Activated naive CD4-positive, alpha-beta T cell treated with anti-CD3 and anti-CD28 coated beads for 36 hours (primary cell): Measurements from ENCODE around the gene RGS11. TPM values are rescaled to one million over a fixed set of nuclear protein-coding genes. Genes with fewer than 3 reads are reported as not detected.

Source experiments
- CTCF ChIA-PET: fragments of 350-600 bp; sonication (Branson Sonifier 250); formaldehyde crosslinking; loops from one replicate; lab custom pipeline; 2021; ENCODE audit warnings: antibody characterized with exemption; lab: Charles Lee
- DNase-seq: peaks from one replicate; pipeline ENCODE4 v3.0.0-alpha.2; 2020
- H3K27ac Mint-ChIP-seq: one replicate; pipeline ENCODE4 v1.8.0; 2021; ENCODE audit warnings: mild to moderate bottlenecking, mixed read lengths
- H3K27me3 Mint-ChIP-seq: one replicate; pipeline ENCODE4 v1.8.0; 2021; ENCODE audit warnings: low read depth, mixed read lengths
- H3K36me3 Mint-ChIP-seq: one replicate; pipeline ENCODE4 v1.8.0; 2021; ENCODE audit warnings: low read depth, mixed read lengths
- H3K4me1 Mint-ChIP-seq: one replicate; pipeline ENCODE4 v1.8.0; 2021; ENCODE audit warnings: low read depth, mixed read lengths
- H3K4me3 Mint-ChIP-seq: one replicate; pipeline ENCODE4 v1.8.0; 2021; ENCODE audit warnings: mild to moderate bottlenecking, moderate library complexity, mixed read lengths
- H3K9me3 Mint-ChIP-seq: one replicate; pipeline ENCODE4 v1.8.0; 2021; ENCODE audit warnings: mixed read lengths
- intact Hi-C: fragments of 100-400 bp; cut with micrococcal nuclease; formaldehyde crosslinking; loops from one replicate; pipeline ENCODE4 v1.15.1; 2023
- total RNA-seq, 2 experiments: library from RNA; stranded (reverse); gene quantifications; one replicate each; pipeline ENCODE4 v1.2.3, GENCODE V29; 2021

Gene RGS11
- total RNA-seq, 2 experiments from 2014 or later, result 0.10 TPM; not detected in 1

- CTCF ChIA-PET, result no interaction called here
These were observed 55.7 kb downstream of the RGS11 start for GRCh38 chr16:220021-220420.

More at GRCh38 chr16:220021-220420, 55.7 kb downstream of the RGS11 start:
- no peak overlapping the region for H3K4me3 Mint-ChIP-seq
- intact Hi-C loops, result no loop called here
- no peak overlapping the region for H3K27ac Mint-ChIP-seq
- H3K9me3 Mint-ChIP-seq, result no peaks in the 10 kb centered on the region
- DNase-seq, result no peak
- no peaks in the 10 kb centered on the region for H3K27me3 Mint-ChIP-seq
- peaks cover 22% of the 10 kb centered on the region for H3K36me3 Mint-ChIP-seq
- H3K4me1 Mint-ChIP-seq, result peaks cover 8% of the 10 kb centered on the region

Other genes starting within 250 kb of the RGS11 start
- 10 to 100 TPM; 38.2 to 40.9 TPM for gene POLR3K, start 222.3 kb downstream of the RGS11 start, total RNA-seq
- 10 to 100 TPM; 38.0 to 38.6 TPM for gene SNRNP25, start 222.1 kb downstream of the RGS11 start, total RNA-seq
- under 1 TPM in 1 of 2 experiments, not detected in 1; 0.36 TPM for gene RHBDF1, start 203.3 kb downstream of the RGS11 start, total RNA-seq
- 10 to 100 TPM; 38.6 to 38.8 TPM for gene MPG, start 197.7 kb downstream of the RGS11 start, total RNA-seq
- 10 to 100 TPM; 38.1 to 42.0 TPM for gene NPRL3, start 137.3 kb downstream of the RGS11 start, total RNA-seq
- not detected for gene HBZ, start 123.3 kb downstream of the RGS11 start, total RNA-seq
- gene HBM, start 110.0 kb downstream of the RGS11 start, total RNA-seq, result not detected
- gene HBA2, start 103.1 kb downstream of the RGS11 start, total RNA-seq, result under 1 TPM in 1 of 2 experiments, not detected in 1; 0.62 TPM
- not detected for gene HBA1, start 99.3 kb downstream of the RGS11 start, total RNA-seq
- gene HBQ1, start 95.5 kb downstream of the RGS11 start, total RNA-seq, result 1 to 10 TPM in 1 of 2 experiments, under 1 TPM in 1; 0.79 to 1.1 TPM
- 10 to 100 TPM; 58.4 to 59.1 TPM for gene LUC7L, start 46.5 kb downstream of the RGS11 start, total RNA-seq
- 10 to 100 TPM; 25.9 to 27.4 TPM for gene FAM234A, start 41.1 kb downstream of the RGS11 start, total RNA-seq
- not detected for gene ARHGDIG, start 4.6 kb upstream of the RGS11 start, total RNA-seq
- not detected for gene PDIA2, start 7.2 kb upstream of the RGS11 start, total RNA-seq
- gene AXIN1, start 76.8 kb upstream of the RGS11 start, total RNA-seq, result 10 to 100 TPM; 17.5 to 17.9 TPM
- gene MRPL28, start 94.6 kb upstream of the RGS11 start, total RNA-seq, result 10 to 100 TPM; 68.3 to 74.0 TPM
- 10 to 100 TPM; 19.9 to 20.9 TPM for gene PGAP6, start 106.0 kb upstream of the RGS11 start, total RNA-seq
- 10 to 100 TPM; 86.7 to 87.0 TPM for gene NME4, start 121.3 kb upstream of the RGS11 start, total RNA-seq
- 1 to 10 TPM; 8.9 to 9.6 TPM for gene DECR2, start 125.9 kb upstream of the RGS11 start, total RNA-seq
- 10 to 100 TPM; 15.8 to 18.2 TPM for gene RAB11FIP3, start 149.7 kb upstream of the RGS11 start, total RNA-seq